ENCODE measurements around the gene OR5K1.

DNA sequence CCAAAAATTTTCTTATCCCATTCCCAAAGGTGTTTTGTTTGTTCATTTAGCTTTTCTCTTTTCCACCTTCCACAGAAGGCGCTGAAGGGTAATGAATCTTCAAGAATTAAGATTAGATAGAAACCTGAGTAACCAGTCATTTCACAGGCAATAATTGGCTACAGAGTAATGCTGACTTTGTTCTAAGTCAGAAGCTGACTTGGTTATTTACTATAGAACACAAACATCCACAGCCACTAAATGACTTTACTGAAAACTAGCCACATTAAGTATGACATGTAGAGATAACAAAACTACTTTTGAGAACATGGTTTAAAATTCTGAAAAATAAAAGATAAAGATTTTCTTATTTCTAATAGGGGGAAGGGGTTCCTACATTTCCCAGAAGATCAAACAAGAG lies 51.9 kb downstream of the OR5K1 start:
- TF ChIP-seq, protein P1, sequence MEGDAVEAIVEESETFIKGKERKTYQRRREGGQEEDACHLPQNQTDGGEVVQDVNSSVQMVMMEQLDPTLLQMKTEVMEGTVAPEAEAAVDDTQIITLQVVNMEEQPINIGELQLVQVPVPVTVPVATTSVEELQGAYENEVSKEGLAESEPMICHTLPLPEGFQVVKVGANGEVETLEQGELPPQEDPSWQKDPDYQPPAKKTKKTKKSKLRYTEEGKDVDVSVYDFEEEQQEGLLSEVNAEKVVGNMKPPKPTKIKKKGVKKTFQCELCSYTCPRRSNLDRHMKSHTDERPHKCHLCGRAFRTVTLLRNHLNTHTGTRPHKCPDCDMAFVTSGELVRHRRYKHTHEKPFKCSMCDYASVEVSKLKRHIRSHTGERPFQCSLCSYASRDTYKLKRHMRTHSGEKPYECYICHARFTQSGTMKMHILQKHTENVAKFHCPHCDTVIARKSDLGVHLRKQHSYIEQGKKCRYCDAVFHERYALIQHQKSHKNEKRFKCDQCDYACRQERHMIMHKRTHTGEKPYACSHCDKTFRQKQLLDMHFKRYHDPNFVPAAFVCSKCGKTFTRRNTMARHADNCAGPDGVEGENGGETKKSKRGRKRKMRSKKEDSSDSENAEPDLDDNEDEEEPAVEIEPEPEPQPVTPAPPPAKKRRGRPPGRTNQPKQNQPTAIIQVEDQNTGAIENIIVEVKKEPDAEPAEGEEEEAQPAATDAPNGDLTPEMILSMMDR (conservative IDR thresholded peaks at IDR 0.05; ENCODE audit: low read length), result no peak
- TF ChIP-seq EZH2phosphoT487 (IDR thresholded peaks at IDR 0.05; ENCODE audit: borderline replicate concordance, low read depth, low read length), result no peak
